WI38 (cell line): ENCODE results near the gene UGT8.

Source experiments
- H3K4me3 ChIP-seq: 2 replicates; pipeline ENCODE4 v1.5.1; 2011; ENCODE audit warnings: low read depth, mild to moderate bottlenecking, control low read depth, low read length
- CTCF ChIP-seq: IDR thresholded peaks from 2 replicates; pipeline ENCODE4 v1.5.1; 2012; ENCODE audit warnings: low read depth, mild to moderate bottlenecking, control low read depth, low read length

UGT8 gene

GRCh38 chr4:114673306-114673705 lies 74.7 kb downstream of the UGT8 start:
- H3K4me3 ChIP-seq: no peak overlapping the region
- TF ChIP-seq CTCF: no peak

GRCh38 chr4:114674080-114674479 lies 75.5 kb downstream of the UGT8 start:
- TF ChIP-seq CTCF: no peak
- H3K4me3 ChIP-seq: no peak overlapping the region

GRCh38 chr4:114677346-114677979 lies 78.9 kb downstream of the UGT8 start:
- TF ChIP-seq CTCF: no peak

GRCh38 chr4:114684462-114684861 lies 85.9 kb downstream of the UGT8 start:
- no peak for TF ChIP-seq CTCF
- H3K4me3 ChIP-seq: no peak overlapping the region

More at GRCh38 chr4:114677346-114677979, 78.9 kb downstream of the UGT8 start:
- H3K4me3 ChIP-seq: no peak overlapping the region

GRCh38 chr4:114688059-114688458 lies 89.5 kb downstream of the UGT8 start:
- no peak for TF ChIP-seq CTCF
- no peak overlapping the region for H3K4me3 ChIP-seq

GRCh38 chr4:114690571-114690970 lies 92.0 kb downstream of the UGT8 start:
- TF ChIP-seq CTCF: no peak
- H3K4me3 ChIP-seq: no peak overlapping the region

GRCh38 chr4:114691865-114692264 lies 93.3 kb downstream of the UGT8 start:
- no peak for TF ChIP-seq CTCF
- H3K4me3 ChIP-seq: no peak overlapping the region
